Stimulated activated CD4-positive, alpha-beta T cell treated with anti-CD3 and anti-CD28 coated beads, TNF-alpha, amount 100 ng/mL, for 1 hour (primary cell): ENCODE results near the gene MAL.

Source experiments
- DNase-seq, 3 donors: peaks; one replicate each; pipeline ENCODE4 v3.0.0-alpha.2; 2020; ENCODE audit warnings: low read depth in 3 of 3, low spot score in 1 of 3

Gene MAL

DNA sequence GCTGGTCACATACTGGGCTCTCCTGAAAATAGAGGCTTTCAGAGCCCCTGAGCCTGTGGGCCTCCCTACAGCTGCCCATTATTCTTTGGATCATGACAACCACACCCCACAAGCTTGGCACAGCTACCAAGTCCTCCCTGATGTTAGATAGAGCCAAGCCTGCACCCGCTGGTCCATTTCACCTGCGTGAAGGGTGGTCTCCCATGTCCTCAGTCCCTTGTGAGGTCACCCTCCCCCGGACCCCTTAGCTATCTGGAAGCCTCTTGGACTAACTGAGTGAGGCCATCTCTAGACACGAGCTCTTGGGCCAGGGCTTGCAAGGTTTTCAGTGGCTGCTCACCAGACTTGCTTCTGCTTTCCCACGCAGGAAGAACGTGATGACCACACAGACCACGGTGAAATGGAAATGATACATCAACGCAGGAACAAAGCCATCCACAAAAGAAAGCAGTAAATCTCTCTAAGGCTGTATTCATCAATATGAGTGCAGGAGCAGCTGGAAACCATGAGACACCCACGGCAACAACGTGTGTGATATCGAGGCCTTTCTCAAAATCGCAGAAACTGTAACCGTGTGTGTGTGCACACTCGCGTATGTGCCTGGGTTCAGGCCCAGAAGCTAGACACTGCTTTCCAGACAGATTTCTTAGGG lies 10.1 kb upstream of the MAL start:
- no peak for DNase-seq

- DNase-seq, result no peak
Observed at GRCh38 chr2:95016616-95017015, 8.9 kb upstream of the MAL start.

DNA sequence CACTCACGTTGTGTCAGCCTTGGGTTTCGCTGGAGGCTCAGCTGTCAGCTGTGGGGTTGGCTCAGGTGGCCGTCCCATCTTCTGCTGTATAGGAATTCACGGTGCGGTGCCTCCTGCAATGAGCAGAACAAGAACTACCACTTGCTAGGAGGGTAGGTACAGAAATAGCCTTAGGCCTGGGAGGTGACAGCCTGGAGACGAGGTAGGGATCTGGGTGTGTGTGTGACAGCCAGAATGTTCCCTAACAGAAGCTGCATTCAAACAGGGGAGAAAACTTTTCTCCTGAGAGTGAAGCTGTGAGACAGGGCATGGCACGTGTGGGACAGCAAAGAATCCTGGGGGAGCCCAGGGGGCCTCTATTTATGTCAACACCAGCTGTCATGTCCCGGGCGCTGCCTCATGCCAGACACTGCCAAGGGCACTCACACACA lies 8.4 kb upstream of the MAL start:
- DNase-seq, result no peak

DNA sequence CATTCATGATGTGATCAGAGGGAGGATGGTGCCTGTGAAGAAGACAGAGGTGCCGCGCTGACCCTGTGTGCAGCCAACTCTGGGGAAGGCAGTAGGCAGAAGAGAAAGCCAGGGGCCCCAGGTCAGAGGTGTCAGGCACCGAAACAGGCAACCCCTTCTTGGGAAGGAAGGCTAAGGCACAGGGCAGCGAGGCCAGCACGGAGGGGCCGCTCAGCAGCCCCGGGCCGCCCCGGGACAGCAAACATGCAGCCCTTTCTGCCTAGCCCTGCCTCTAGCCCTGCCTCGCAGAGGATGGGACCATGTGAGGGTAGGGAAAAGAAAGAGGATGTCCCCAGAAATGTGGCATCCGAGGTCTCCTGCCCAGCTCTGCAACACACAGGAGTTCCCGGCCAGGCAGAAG lies 7.7 kb upstream of the MAL start:
- no peak for DNase-seq

DNA sequence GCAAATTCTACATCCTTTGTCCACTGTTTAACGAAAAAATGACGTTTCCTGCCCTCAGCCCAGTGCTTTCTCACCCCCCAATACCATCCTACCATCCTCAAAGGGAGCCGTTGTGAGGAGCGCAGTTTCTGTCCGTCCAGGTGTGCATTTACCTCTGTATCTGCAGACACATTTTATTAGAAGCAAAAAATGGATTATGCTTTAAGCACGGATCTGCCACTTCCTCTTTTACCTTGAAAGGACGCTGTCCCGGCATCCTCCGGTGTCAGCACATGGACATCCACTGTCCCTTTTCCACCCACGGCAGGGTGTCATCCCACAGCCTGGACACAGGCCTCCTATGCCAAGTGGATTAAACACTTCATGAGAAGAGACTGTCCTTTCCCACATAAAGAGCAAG lies 7.2 kb upstream of the MAL start:
- no peak for DNase-seq

- DNase-seq, result no peak
Observed at GRCh38 chr2:95018861-95019550, 6.5 kb upstream of the MAL start.

DNA sequence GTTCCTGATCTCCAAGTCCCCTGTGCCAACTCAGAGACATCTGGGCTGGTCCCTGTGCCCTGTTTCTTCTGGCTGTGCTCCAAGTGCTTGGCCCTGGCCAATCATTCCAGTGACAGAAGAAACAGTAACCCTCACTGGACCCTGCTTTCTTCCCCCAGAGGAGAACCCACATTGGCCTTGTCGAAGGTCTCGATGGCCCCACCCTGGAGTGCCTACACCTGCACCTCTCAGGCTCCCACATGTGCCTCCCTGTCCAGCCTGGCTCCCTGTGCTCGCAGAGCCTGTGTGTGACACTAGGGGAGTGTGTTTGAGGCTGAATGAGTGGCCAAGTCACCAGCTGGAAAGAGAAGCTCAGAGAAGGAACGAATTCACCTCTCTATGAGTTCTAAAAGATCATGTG lies 5.9 kb upstream of the MAL start:
- no peak for DNase-seq

GRCh38 chr2:95020275-95021022 lies 5.1 kb upstream of the MAL start:
- DNase-seq, result no peak

- no peak for DNase-seq
Observed at GRCh38 chr2:95021023-95021416, 4.5 kb upstream of the MAL start.

GRCh38 chr2:95021847-95022246 lies 3.7 kb upstream of the MAL start:
- DNase-seq, result no peak

- peak; percentile 54 to 88 (median 75) for DNase-seq
Observed at GRCh38 chr2:95022309-95023221, 2.9 kb upstream of the MAL start.

DNA sequence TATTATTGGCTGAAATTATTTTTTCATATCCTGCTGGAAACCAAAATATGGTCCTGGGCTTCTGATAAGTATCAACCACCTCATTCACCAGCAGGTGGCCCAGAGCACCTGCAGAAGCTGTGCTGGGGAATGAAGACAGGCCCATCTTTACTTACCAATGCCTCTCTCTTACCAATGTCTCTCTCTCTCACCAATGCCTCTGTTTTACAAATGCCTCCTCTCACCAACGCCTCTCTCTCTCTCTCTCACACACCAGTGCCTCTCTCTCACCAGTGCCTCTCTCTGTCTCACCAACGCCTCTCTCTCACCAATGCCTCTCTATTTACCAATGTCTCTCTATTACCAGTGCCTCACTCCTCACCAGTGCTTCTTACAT lies 2.3 kb upstream of the MAL start:
- DNase-seq, result peak in 2 of 3 donors; percentile 22 to 31

DNA sequence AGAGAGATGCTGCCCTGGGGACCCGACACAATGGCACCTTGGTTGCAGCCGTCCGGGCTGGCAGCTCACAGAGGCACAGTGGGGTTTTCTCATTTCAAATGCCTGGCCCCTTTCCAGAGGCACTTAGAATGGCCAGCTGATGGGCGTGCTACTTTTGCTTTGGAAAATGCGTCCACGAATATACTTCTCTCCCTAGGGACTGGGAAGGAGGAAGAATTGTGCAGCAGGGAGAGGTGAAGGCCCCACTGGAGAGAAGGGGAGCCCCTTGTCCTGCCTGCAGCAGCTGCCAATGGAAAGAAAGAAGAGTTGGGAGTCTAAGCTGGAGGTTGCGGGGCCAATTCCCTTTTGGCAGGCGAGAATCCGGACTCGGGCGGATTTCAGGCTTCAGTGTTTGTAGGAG lies 1.1 kb upstream of the MAL start:
- DNase-seq, result no peak

GRCh38 chr2:95024960-95025405 lies 525 bp upstream of the MAL start:
- DNase-seq, result no peak

GRCh38 chr2:95026471-95027368 lies 1.2 kb downstream of the MAL start:
- peak in 1 of 3 donors; percentile 14 for DNase-seq

DNA sequence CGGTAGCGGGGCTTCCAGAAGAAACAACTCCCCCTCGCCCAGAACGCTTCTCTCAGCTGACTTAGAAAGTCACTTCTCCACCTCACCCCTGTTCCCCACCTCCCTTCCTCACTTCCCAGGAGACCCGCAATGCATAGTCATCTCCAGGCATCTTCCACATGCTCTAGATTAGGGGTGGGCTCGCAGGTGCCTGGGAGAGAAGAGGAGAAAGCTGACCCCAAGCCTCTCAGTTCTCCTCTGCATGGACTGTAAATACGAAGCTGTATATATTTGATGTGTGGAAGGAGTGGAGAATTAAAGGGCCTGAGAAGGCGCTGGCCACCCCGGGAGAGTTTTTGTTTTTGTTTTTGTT lies 1.8 kb downstream of the MAL start:
- DNase-seq, result no peak

DNA sequence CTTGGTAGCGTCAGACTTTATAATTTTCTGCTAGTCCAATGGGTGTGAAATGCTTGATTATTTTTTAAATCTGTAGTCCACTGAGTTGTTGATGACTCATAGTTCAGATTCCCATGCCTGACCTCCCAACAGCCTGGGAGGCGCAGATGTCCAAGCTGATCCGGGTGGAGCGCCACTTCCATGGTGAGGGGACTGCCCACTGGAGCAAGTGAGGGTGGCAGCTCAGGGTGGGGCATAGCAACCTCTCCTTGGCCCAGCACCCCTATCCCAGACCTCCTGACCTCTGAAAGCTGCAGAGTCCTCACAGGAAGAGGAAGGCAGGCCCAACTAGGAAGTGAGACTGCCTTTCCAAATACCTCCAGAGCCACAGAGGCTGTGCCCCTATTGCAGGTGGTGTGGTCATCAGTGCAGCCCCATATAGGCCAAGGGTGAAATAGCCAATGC lies 4.4 kb downstream of the MAL start:
- no peak for DNase-seq

DNA sequence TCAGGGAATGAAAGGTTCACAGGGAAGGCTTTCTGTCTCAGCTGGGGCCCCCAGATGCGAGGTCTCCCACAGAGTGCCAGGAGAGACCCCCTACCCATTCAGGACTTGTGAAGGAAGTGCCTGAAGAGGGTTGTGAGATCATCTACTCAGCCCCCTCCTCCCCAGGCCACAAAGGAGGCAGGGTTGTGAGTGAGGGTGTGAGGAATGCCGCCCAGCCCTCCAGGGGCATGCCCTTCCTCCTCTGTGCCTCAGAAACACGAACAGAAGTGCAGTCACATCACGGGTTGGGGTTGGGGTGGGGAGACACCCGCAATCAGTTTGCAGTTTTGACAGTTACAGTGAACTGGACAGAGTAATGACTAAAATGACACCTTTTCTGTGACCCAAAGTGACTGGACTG lies 5.0 kb downstream of the MAL start:
- no peak for DNase-seq

DNA sequence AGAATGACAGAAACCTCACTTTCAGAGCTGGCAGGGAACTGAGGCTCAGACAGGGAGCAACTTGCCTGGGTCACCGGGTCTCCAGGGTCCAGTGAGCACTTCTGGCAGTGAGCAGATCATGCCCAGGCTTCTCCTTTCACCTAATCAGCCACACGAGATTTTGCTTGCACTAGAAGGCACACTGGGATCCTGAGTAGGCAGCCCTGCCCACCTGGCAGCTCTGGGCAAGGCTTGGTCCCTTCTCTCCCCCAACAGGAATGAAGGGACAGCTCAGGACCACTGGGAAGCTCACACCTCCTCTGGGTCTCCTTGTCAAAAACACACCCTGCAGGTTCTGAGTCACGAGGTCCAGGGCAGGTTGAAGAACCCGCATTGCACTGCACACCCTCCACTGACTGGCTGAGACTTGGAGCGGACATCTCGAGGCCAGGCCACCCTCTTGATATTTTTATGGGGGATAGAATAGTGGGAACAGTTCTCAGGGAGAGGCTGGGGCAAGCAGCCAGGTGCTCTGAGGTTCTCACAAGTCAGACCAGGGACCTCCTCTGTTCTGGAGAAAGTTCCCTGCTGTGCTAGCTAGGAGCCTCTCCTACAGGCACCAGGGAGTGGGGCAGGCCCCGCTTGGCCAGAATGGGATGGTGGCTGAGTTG lies 5.7 kb downstream of the MAL start:
- no peak for DNase-seq

GRCh38 chr2:95031726-95032116 lies 6.2 kb downstream of the MAL start:
- no peak for DNase-seq
